ENCODE data around the gene CHSY1. TPM values are rescaled to one million over a fixed set of nuclear protein-coding genes. Genes with fewer than 3 reads are reported as not detected.
A peak's percentile ranks its signal among the peaks of the same experiment; 100 is the strongest.

Gene CHSY1
- total RNA-seq, 2 donors from 2014 or later: 45.5 to 54.1 TPM

DNA sequence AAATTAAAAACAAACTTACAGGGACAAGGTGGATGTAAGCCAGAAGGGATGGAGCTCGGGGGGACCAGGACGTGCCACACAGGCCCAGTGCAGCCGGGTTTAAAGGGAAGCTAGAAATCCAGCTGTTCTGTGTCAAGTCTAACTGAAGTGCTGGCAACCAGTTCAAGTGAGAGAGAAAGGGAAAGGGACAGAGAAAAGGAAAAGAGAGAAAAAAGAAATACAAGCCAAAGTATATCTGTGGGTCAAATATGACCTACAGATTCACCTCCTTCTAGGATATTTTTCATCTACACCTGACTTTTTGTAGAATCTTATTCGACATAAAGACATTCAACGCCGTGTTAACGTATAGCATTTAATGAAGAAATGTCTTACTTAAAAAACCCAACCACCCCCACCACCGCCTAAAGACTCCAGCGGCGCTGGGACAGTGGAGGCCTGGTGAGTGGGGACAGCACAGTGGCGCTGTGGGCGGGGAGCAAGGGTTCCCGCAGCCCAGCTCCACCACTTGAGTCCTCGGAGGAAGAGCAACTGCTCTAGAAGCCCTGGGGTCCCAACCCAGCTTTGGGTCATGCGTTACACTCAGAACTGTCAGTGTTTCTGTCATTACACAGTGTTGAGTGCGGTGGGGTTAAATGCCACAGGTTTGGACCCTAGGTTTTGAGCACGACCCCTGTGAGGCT, 62.3 kb downstream of the CHSY1 start:
- ATAC-seq (no peak), DNase-seq (ENCODE audit: low spot score in 2 of 2) (no peak)
- peak overlapping the region; percentile 91 to 98 for H3K27ac Mint-ChIP-seq
- H3K36me3 Mint-ChIP-seq: peaks cover 8 to 42% of the 10 kb centered on the region in 2 donors
- no peaks in the 10 kb centered on the region for H3K9me3 Mint-ChIP-seq

DNA sequence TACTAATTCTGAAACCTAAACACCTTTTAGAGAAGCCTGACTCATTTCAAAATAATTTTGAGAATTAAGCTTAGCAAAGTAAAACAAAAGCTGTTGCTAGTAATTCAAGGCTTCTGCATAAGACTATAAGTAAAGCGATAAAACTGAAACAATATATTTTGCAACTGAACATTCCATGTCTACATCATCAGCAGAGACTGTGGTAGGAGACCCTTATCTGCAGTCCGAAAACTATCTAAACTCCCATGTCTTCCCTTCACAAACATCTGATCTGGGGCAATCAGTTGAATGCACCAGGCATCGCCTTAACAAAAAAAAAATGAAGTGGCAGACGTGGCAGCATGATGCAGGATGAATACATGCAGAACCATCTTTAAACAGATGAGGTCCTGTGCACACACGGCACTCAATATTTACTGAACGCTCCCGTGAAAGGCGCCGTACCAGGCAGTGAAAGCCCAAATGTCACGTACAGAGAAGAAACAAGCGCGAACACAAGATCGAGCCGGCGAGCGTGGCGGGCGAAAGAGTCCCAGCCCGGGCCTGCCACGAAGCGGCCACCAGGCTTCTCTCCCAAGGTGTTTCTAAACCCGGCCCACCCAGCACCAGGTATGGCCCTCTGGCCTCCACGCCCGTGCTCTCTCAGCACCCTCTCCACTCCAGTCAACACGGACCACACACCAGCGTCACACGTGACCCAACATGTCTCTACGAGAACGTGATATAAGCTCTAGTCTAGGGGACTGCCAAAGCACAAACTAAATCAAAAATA, 63.0 kb downstream of the CHSY1 start:
- H3K36me3 Mint-ChIP-seq: peaks cover 8 to 35% of the 10 kb centered on the region in 2 donors
- no peaks in the 10 kb centered on the region for H3K9me3 Mint-ChIP-seq
- ATAC-seq (peak; percentile 72 to 74), DNase-seq (ENCODE audit: low spot score in 2 of 2) (no peak)
- H3K27ac Mint-ChIP-seq: peak overlapping the region; percentile 91 to 98

DNA sequence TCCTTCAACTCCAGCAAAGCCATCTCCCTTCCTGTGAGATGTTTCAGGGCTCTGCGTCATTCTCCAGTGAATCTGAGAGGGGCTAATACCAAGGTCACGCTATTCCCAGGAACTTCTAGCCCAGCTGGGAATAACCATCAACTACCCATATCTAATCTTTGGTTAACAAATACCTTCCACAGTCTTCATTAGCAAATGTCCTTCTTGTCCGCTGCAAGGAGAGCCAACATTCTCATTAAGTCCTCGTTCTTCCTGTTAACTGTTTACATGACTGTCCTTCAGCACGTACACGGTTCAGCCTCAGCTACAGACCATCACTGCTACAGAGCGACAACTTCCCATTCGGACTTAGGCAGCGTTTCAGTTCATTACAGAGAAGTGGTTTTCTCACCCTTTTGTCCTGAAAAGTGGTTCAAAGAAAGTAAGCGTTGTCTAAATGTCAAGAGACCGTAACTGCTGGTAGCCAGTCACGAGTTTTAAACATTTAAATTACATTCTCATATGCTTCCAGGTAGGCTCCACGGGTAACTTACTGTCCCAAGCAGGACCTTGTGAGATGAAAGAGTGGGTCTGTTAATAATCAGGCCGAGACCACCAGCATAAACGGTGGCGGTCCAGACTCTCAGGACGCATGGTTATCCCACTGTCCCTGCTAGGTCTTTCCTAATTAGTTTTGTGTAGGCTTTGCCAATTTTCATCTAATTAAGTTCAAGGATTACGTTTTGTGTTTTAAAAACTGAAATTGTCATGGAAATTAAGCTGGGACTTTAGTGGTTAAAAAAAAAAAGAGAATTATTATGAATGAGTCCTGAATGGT, 63.8 kb downstream of the CHSY1 start:
- peaks cover 13 to 39% of the 10 kb centered on the region in 2 donors for H3K36me3 Mint-ChIP-seq
- H3K9me3 Mint-ChIP-seq: no peaks in the 10 kb centered on the region
- peak overlapping the region; percentile 91 to 98 for H3K27ac Mint-ChIP-seq
- DNase-seq (ENCODE audit: low spot score in 2 of 2) (no peak), ATAC-seq (no peak)

DNA sequence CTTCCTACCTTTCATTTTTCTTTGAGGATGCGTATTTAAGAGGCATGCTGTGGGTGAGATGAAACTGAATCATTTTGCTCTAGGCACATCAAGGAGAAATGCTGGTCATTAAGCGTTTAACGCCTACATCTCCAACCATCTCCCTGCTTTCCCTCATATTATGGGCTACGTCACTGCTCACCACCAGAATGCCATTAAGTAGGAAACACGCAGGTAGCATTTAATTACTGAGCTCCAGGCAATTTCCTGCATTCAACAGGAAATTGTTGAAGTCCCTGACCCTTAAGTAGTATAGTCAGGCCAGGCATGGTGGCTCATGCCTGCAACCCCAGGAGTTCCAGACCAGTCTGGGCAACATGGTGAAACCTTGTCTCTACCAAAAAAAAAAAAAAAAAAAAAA, 66.1 kb downstream of the CHSY1 start:
- no peaks in the 10 kb centered on the region for H3K9me3 Mint-ChIP-seq
- ATAC-seq: no peak
- H3K36me3 Mint-ChIP-seq: peaks cover 30 to 62% of the 10 kb centered on the region in 2 donors
- no peak for DNase-seq (ENCODE audit: low spot score in 2 of 2)
- H3K27ac Mint-ChIP-seq: peak overlapping the region in 1 of 2 donors; percentile 60

DNA sequence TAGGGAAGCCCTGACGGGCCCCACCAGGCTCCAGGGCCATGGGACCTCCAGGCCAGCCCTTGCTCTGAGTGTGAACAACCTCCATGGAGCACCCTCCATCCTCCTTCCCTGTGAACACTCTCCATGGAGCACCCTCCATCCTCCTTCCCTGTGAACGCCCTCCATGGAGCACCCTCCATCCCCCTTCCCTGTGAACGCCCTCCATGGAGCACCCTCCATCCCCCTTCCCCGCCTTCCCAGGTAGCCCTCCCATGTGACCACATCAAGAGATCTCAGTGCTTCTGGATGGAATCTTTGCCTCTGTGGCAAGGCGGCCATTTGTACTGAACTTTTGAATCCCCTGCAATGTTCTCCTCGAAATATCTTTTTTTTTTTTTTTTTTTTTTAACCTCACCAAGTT, 66.5 kb downstream of the CHSY1 start:
- DNase-seq (ENCODE audit: low spot score in 2 of 2) (no peak), ATAC-seq (no peak)
- Mint-ChIP-seq H3K36me3 (peaks cover 30 to 63% of the 10 kb centered on the region in 2 donors), H3K9me3 (no peaks in the 10 kb centered on the region), H3K27ac (peak overlapping the region in 1 of 2 donors; percentile 60)

DNA sequence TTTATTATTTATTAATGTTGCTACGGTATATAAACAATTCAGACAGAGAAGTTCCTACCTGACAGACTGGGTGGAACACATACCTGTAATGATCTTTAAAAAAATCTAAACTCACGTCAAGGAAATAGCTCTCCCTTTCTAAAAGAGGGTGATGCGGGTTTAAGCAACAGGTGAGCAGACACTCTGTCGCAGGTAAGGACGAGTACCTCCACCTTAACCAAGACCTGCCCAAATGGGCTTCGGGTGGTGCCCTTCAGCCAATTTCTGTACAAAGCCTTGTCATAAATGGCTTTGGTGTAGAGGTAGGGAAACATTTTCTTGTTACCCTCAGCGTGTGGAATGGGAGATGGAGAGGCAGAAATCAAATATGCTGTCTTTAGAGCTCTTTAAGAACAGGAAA, 67.0 kb downstream of the CHSY1 start:
- no peak for DNase-seq (ENCODE audit: low spot score in 2 of 2)
- Mint-ChIP-seq H3K9me3 (no peaks in the 10 kb centered on the region), H3K36me3 (peaks cover 30 to 60% of the 10 kb centered on the region in 2 donors), H3K27ac (peak overlapping the region in 1 of 2 donors; percentile 65)
- no peak for ATAC-seq

DNA sequence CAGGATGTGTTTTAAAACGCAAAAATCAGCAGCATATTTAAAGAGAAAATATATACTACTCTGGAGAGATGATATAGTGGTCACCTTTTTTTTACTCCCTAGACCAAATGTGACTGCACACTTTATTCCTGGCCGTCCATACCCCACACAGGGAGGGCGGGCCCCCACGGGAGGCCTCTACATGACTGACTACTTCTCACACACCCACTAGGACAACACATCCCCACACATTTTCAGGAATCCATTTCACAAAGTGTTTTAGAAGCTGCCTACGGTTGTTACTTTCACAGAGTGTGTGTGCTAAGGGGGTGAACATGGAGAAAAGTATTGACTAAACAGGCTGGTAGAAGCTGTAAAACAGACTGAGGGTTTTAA, 67.9 kb downstream of the CHSY1 start:
- ATAC-seq (no peak), DNase-seq (ENCODE audit: low spot score in 2 of 2) (no peak)
- peaks cover 26 to 54% of the 10 kb centered on the region in 2 donors for H3K36me3 Mint-ChIP-seq
- no peaks in the 10 kb centered on the region for H3K9me3 Mint-ChIP-seq
- H3K27ac Mint-ChIP-seq: no peak overlapping the region

DNA sequence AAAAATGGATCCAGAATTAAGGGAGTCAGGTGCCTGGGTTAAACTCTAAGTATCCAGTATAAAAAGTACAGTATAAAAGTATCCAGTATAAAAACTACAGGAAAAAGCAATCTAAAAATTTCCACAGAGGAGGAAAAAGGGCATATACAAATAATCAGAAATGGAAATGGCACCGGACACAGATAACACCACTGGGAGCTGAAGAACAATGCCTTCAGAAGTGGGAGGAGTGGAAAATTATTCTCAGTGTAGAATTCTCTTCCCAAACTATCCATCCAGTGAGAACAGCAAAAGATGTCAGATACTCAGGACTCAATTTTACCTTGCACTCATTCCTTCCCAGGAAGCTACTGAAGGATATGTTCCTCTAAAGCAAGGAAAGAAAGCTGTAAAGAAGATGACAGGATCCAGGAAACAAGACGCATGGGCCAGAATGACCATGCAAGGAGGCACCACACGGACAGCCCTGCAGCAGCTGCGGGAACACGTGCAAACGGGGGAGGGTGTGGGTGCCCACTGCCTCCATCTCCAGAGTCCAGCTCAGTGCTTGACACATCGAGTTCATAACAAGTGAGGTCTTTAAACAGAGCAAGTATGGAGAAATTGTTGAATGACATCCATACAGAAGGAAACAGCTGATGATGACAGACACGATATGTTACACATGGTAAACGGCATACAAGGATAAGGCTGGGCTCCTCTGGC, 68.5 kb downstream of the CHSY1 start:
- Mint-ChIP-seq H3K36me3 (peaks cover 28 to 57% of the 10 kb centered on the region in 2 donors), H3K9me3 (no peaks in the 10 kb centered on the region), H3K27ac (peak overlapping the region in 1 of 2 donors; percentile 7)
- ATAC-seq: no peak
- no peak for DNase-seq (ENCODE audit: low spot score in 2 of 2)

DNA sequence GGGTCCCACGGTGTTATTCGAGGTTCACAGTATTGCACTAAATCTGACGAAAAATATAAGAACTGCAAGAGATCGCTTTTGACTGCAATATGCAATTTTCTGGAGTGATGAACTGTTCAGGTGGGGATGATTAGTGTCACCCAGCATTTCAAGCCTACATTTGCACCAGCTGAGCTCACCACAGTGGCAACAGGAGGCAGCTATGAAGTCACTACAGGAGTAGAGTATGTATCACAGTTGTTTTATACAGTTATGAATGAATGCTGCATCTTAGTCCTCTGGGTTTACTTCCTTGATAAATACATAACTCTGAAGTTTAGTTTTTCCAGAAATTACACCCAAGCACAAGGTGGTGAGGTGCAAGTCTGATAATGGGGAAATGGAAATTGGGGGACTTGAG, 69.6 kb downstream of the CHSY1 start:
- Mint-ChIP-seq H3K9me3 (no peaks in the 10 kb centered on the region), H3K27ac (peak overlapping the region; percentile 7 to 23), H3K36me3 (peaks cover 39 to 62% of the 10 kb centered on the region in 2 donors)
- no peak for DNase-seq (ENCODE audit: low spot score in 2 of 2)
- peak; percentile 24 to 78 for ATAC-seq

DNA sequence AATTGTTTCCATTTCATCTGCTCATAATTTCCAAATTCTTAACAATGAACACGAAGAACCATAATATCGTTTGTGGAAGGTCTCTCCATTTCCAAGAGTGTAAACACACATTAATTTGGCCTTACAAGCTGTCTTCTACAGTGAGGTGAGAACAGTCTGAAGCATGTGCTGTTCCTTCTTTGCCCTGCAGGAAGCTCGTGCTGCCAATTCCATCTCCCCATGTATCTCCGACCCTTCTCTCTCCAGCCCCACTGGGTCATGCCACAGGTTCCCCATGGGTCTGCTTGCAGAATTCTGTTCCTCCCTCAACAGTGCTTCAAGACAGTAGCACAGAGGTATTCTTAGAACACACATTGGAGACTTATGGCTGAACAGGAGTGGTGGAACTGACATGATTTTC, 70.5 kb downstream of the CHSY1 start:
- Mint-ChIP-seq H3K27ac (peak overlapping the region; percentile 16 to 66), H3K9me3 (no peaks in the 10 kb centered on the region), H3K36me3 (peaks cover 39 to 64% of the 10 kb centered on the region in 2 donors)
- DNase-seq (ENCODE audit: low spot score in 2 of 2) (no peak), ATAC-seq (peak in 1 of 2 donors; percentile 23)

DNA sequence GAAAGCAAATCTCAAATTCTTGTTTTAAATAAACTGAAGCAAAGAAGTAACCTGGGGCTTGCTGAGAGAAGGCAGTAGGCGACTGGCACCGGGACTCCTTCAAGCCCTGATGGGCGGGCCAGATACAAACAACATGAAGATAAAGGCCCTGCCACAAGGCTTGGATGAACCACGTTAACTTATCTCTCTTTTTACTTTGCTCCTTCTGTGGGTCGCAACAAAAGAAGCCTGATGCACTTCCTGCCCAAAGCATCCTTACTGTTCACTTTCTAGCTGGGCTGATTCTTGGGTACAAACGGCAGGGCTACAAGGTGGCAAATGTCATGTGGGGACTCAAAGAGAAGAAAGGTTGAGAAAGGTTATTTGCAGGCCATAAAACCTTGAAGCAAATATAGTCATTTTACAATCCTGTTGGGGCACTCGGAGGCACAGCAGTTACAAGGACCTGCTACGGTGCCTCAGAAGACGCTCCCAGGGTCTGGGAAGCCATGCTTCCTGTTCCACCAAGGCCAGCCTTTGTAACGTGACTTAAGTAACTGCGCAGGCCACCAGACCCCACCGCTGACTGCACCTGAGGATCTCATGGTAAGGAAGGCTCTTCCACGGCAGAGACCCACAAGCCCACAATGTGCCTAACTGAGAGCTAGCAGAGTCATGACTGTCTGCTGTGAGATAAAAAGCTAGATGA, 71.1 kb downstream of the CHSY1 start:
- no peaks in the 10 kb centered on the region for H3K9me3 Mint-ChIP-seq
- no peak for DNase-seq (ENCODE audit: low spot score in 2 of 2)
- peak; percentile 22 to 73 for ATAC-seq
- H3K27ac Mint-ChIP-seq: peak overlapping the region; percentile 16 to 66
- peaks cover 39 to 66% of the 10 kb centered on the region in 2 donors for H3K36me3 Mint-ChIP-seq

DNA sequence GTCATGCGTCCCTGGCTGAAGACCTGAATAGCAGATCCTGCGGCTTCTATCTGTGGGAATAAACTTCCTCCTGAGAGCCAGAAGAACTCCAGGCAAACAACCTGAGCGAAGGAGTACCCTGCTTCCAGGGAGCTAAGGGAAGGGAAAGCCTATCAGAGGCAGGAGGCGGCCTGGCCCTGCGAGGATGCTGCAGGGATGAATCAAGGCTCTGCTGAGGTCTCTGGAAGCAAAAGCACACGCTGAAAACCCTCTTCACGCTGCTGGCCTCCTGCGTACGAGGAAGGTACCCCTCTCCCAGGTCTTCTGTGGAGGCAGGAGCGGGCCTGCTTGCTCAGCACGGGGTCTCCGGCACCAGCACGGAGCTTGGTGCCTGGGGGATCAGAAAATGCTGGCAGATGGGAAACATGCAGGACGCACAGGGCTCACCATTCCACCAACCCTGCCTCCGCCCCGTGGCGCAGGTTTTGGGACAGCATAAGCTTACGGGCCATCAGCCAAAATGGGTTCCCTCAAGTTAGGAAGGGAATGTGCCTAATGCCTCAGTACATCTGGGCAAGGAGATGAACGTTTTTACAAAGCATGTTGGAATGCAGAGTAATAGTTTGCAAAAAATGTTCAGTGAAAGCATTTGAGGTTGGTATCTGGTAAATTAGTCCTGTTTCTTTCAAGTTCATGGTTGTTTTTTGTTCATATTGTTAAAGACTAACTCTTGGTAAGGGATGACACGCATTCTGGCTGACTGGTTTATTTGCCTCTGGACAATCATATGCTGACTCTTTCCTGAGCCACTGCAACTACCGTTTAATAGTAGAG, 72.3 kb downstream of the CHSY1 start:
- ATAC-seq: no peak
- H3K36me3 Mint-ChIP-seq: peaks cover 40 to 56% of the 10 kb centered on the region in 2 donors
- DNase-seq (ENCODE audit: low spot score in 2 of 2): no peak
- peak overlapping the region; percentile 66 to 86 for H3K27ac Mint-ChIP-seq
- H3K9me3 Mint-ChIP-seq: no peaks in the 10 kb centered on the region

DNA sequence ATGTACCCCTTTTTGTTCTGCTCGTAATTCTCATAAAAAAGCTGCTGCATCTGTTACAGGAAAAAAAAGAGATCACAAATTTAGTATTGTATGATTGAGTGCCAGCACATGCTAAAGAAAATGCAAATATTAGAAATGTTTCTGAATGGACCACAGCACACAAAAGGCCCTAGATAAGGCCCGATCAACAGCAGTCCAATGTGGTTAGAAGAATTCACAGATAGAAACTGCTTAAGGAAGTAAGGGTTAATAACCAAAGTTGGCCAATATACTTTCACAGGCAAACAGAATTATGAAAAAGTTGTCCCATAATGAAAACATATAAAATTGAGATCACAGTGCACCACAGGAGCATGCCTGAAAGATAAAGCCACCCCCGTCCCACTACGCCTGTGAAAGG, 72.9 kb downstream of the CHSY1 start:
- DNase-seq (ENCODE audit: low spot score in 2 of 2): no peak
- Mint-ChIP-seq H3K27ac (peak overlapping the region in 1 of 2 donors; percentile 81), H3K36me3 (peaks cover 46 to 62% of the 10 kb centered on the region in 2 donors)

DNA sequence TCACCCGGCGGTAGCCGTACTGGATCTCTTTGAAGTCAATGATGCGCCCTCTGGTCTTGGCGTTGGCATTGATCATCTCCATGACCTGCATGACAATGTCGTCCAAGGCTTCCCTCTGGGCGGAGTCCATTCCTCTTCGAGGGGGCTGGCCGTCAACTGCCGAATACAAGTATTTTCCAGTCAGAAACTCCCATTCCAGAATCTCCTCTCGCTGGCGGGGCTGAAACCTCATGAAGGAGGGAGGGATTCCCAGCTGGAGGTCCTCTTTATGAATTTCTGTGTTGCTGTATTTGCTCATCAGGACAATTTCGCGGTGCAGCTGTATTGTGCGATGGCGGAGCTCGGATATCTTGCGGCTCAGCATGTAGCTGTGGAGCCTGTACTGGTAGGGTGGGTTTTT, 73.4 kb downstream of the CHSY1 start:
- ATAC-seq: no peak
- Mint-ChIP-seq H3K9me3 (no peaks in the 10 kb centered on the region), H3K27ac (peak overlapping the region in 1 of 2 donors; percentile 15), H3K36me3 (peaks cover 47 to 58% of the 10 kb centered on the region in 2 donors)
- no peak for DNase-seq (ENCODE audit: low spot score in 2 of 2)

More for the DNA sequence above, 72.9 kb downstream of the CHSY1 start:
- H3K9me3 Mint-ChIP-seq: no peaks in the 10 kb centered on the region
- no peak for ATAC-seq

DNA sequence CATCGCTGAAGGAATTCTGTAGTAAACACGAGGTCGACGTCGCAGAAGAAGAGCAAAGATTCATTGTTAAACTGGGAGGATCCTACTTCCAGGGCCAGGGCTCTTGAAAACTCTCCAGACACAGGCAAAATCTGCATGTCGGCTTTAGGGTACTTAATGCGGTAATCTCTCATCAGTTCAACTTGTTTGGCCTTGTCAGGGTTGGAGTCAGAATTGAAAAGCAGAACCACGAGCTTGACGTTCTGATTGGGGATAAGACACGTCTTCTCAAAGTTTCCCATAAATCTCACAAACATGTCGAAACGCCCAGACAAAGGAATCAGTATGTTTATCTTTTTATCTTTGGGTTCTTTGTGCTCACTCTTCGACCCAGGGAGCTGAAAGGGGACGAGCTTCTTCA, 74.0 kb downstream of the CHSY1 start:
- DNase-seq (ENCODE audit: low spot score in 2 of 2) (no peak), ATAC-seq (no peak)
- peaks cover 41 to 53% of the 10 kb centered on the region in 2 donors for H3K36me3 Mint-ChIP-seq
- peak overlapping the region in 1 of 2 donors; percentile 45 for H3K27ac Mint-ChIP-seq
- no peaks in the 10 kb centered on the region for H3K9me3 Mint-ChIP-seq

Data from activated naive CD4-positive, alpha-beta T cell treated with anti-CD3 and anti-CD28 coated beads, Interleukin-2, amount 50 U/mL, for 72 hours (primary cell).